Endothelial cell of umbilical vein (primary cell): ENCODE data around the gene SERPINA5. TPM values are rescaled to one million over a fixed set of nuclear protein-coding genes. Genes with fewer than 3 reads are reported as not detected.
"Not testable (repeated sequence)": the region's sequence is repeated elsewhere in the genome, so short reads cannot be mapped to it uniquely, and the experiment has no call there.

ENCODE experiments used
- BruUV-seq: library from RNA; stranded (reverse); fragments of 400-500 nt; replicated peaks from 2 replicates; lab custom pipeline; 2021; lab: Mats Ljungman, UMichigan
- CTCF ChIA-PET: fragments of 300-600, 350-600 bp; sonication (Branson Sonifier 250); formaldehyde crosslinking; loops from one replicate; lab custom pipeline; 2021; ENCODE audit warnings: antibody characterized with exemption, inconsistent platforms; lab: Charles Lee
- POLR2A ChIA-PET: fragments of 300-600, 350-600 bp; sonication (Branson Sonifier 250); formaldehyde crosslinking; loops from one replicate; lab custom pipeline; 2021; ENCODE audit warnings: antibody characterized with exemption, inconsistent platforms; lab: Charles Lee
- DNase-seq: peaks from one replicate; pipeline ENCODE4 v3.0.0-alpha.2; 2011; ENCODE audit warnings: low read depth, low spot score
- FAIRE-seq: peaks from 2 replicates; lab custom pipeline; 2011; peaks lifted over from hg19 to GRCh38; lab: Jason Lieb, UNC
- H2AFZ ChIP-seq: 2 replicates; pipeline ENCODE4 v1.6.0; 2012; ENCODE audit warnings: low read depth, low read length, control low read depth, inconsistent platforms
- H3K27ac ChIP-seq: 2 replicates; pipeline ENCODE4 v1.5.1; 2011; ENCODE audit warnings: low read depth, mild to moderate bottlenecking, control low read depth, low read length, moderate library complexity; ENCODE audit not compliant: insufficient read depth
- H3K27me3 ChIP-seq, 2 experiments: 2 replicates each; pipeline versions ENCODE4 v1.6.0 to v1.6.1; 2011; ENCODE audit warnings: low read length in 2 of 2, mixed read lengths in 1 of 2; ENCODE audit not compliant: control insufficient read depth in 2 of 2, insufficient read depth in 2 of 2
- H3K36me3 ChIP-seq, 2 experiments: 2 replicates in 1 of 2; 3 replicates in 1 of 2; pipeline ENCODE4 v1.5.1; 2011; ENCODE audit warnings: low read length in 2 of 2, mild to moderate bottlenecking in 1 of 2, moderate library complexity in 1 of 2; ENCODE audit not compliant: control insufficient read depth in 2 of 2, insufficient read depth in 2 of 2; ENCODE audit errors: extremely low read depth in 1 of 2
- H3K4me1 ChIP-seq: 3 replicates; pipeline ENCODE4 v1.5.1; 2011; ENCODE audit warnings: mild to moderate bottlenecking, low read length; ENCODE audit not compliant: control insufficient read depth, insufficient read depth; ENCODE audit errors: extremely low read depth
- H3K4me2 ChIP-seq: 2 replicates; pipeline ENCODE4 v1.6.1; 2011; ENCODE audit warnings: low read length, control low read depth, mixed read lengths; ENCODE audit not compliant: insufficient read depth
- H3K4me3 ChIP-seq, 3 experiments: fragments of 200-600 bp in 1 of 3; sonication (generic), shearing (Covaris generic) in 1 of 3; replicated peaks in 1 of 3; 2 replicates each; pipeline ENCODE4 v1.5.1; 2011 to 2016; ENCODE audit warnings: control low read depth in 3 of 3, low read length in 3 of 3, mild to moderate bottlenecking in 2 of 3, inconsistent platforms in 1 of 3, low read depth in 1 of 3, moderate library complexity in 1 of 3; ENCODE audit not compliant: insufficient read depth in 1 of 3
- H3K79me2 ChIP-seq: 2 replicates; pipeline ENCODE4 v1.6.0; 2012; ENCODE audit warnings: low read length, inconsistent platforms; ENCODE audit not compliant: control insufficient read depth, insufficient read depth
- H3K9ac ChIP-seq: replicated peaks from 2 replicates; pipeline ENCODE3; 2011; ENCODE audit warnings: low read length, control low read depth; ENCODE audit not compliant: insufficient read depth; ENCODE audit errors: extremely low read depth
- H3K9me1 ChIP-seq: replicated peaks from 3 replicates; pipeline ENCODE4 v1.6.0; 2011; ENCODE audit warnings: mild to moderate bottlenecking, low read length; ENCODE audit not compliant: control insufficient read depth, insufficient read depth; ENCODE audit errors: extremely low read depth
- H3K9me3 ChIP-seq: replicated peaks from 2 replicates; pipeline ENCODE4 v1.5.1; 2012; ENCODE audit warnings: low read length, inconsistent platforms; ENCODE audit not compliant: control insufficient read depth, insufficient read depth
- H4K20me1 ChIP-seq: replicated peaks from 2 replicates; pipeline ENCODE3; 2011; ENCODE audit warnings: mild to moderate bottlenecking, low read length; ENCODE audit not compliant: control insufficient read depth, insufficient read depth; ENCODE audit errors: extremely low read depth
- CTCF ChIP-seq, 2 donors: IDR thresholded peaks; 1 replicate in 1 of 2; 2 replicates in 1 of 2; pipeline ENCODE4 v1.5.1; 2011; ENCODE audit warnings: low read length in 2 of 2, mild to moderate bottlenecking in 2 of 2, moderate library complexity in 2 of 2, control low read depth in 1 of 2, inconsistent platforms in 1 of 2, low read depth in 1 of 2; ENCODE audit not compliant: insufficient read depth in 1 of 2; ENCODE audit errors: extremely low read depth in 1 of 2
- EZH2 ChIP-seq: IDR thresholded peaks from 2 replicates; pipeline ENCODE4 v1.6.1; 2012; ENCODE audit warnings: borderline replicate concordance, low read depth, mild to moderate bottlenecking, moderate library complexity, low read length, inconsistent platforms; ENCODE audit not compliant: severe bottlenecking
- FOS ChIP-seq: IDR thresholded peaks from 2 replicates; pipeline ENCODE4 v1.6.1; 2011; ENCODE audit warnings: mild to moderate bottlenecking, low read length, moderate library complexity, borderline replicate concordance; ENCODE audit not compliant: insufficient read depth
- GATA2 ChIP-seq: IDR thresholded peaks from 2 replicates; pipeline ENCODE4 v1.7.0; 2011; ENCODE audit warnings: low read depth, mild to moderate bottlenecking, moderate library complexity, mixed read lengths, low read length; ENCODE audit not compliant: insufficient read length, insufficient read depth
- JUN ChIP-seq: IDR thresholded peaks from 2 replicates; pipeline ENCODE4 v1.6.1; 2011; ENCODE audit warnings: borderline replicate concordance, low read depth; ENCODE audit not compliant: insufficient read length, insufficient read depth
- MAX ChIP-seq: IDR thresholded peaks from 2 replicates; pipeline ENCODE4 v1.6.1; 2011; ENCODE audit not compliant: insufficient read depth, insufficient read length
- MYC ChIP-seq: IDR thresholded peaks from one replicate; pipeline ENCODE4 v1.6.1; 2011; ENCODE audit warnings: mild to moderate bottlenecking, low read depth, low read length
- POLR2A ChIP-seq: IDR thresholded peaks from 2 replicates; pipeline ENCODE4 v1.6.1; 2012; ENCODE audit warnings: low read depth, mild to moderate bottlenecking, control low read depth, low read length
- POLR2AphosphoS5 ChIP-seq: IDR thresholded peaks from 2 replicates; pipeline ENCODE4 v1.6.1; 2012; ENCODE audit warnings: low read depth, mild to moderate bottlenecking, control low read depth, low read length, moderate library complexity; ENCODE audit not compliant: insufficient read depth
- dilution Hi-C: fragments of 300-500 bp; cut with MboI; formaldehyde crosslinking; loops from one replicate; pipeline ENCODE4 v1.15.0; 2019; ENCODE audit warnings: low sequenced_read_pairs; ENCODE audit not compliant: extremely low pct_ligation_motif_present
- intact Hi-C: fragments of 100-400 bp; cut with micrococcal nuclease; formaldehyde crosslinking; loops from one replicate; pipeline ENCODE4 v1.10.0; 2022
- polyA plus RNA-seq, 4 experiments: library from polyadenylated mRNA; depleted of rRNA in 3 of 4; stranded (reverse) in 3 of 4; unstranded in 1 of 4; fragments of >200 nt; gene quantifications; 2 replicates each; pipeline versions ENCODE4 v1.2.1 to v1.2.3, GENCODE V29; 2011 to 2012; ENCODE audit warnings: missing spikeins in 1 of 4
- total RNA-seq: library from RNA; stranded (reverse); gene quantifications from 2 replicates; pipeline ENCODE4 v1.2.3, GENCODE V29; 2021

Gene SERPINA5
- total and polyA plus RNA-seq, 2 donors (not counting 3 experiments of a cell fraction or from before 2014, with no cell fraction given): 0.12 TPM; not detected in 1

DNA sequence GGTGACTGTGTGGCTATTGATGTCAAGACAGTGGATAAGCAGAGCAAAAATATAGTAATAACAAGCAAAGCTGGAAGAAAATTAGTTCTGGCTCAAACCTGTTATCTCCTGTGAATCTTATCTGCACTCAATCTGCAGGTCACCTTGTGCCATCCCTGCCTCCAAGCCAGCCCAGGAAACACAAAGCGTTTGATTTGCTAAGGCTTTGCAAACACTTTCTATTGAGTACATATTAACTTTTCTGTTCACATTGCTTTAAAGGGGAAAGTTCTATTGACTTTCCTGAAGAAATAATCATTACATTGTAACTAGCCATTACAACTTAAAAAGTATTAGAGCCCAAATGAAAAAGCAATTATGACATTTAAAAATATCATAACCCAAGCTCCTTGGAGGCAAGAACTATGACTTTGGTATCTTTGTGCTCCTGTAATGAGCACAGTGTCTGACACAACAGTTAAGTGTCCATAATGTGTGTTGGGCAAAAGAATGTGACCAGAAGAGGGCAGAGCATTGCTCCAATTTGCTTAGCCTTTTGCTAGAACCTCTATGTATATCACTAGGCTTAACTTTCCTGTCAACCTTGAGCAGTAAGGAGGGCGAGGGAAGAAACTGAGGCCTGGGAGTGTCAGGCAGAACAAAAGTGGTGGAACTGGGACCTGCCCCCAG, 55.7 kb downstream of the SERPINA5 start:
- H3K4me1 ChIP-seq: no peaks in the 10 kb centered on the region
- H3K79me2 ChIP-seq: no peaks in the 10 kb centered on the region
- CTCF ChIA-PET: no interaction called here
- no TSS peak for BruUV-seq
- intact Hi-C loops: loop anchor here (2.0 kb wide), 1 partner anchor 44 kb away; no protein-coding TSS in a partner anchor
- H3K36me3 ChIP-seq: no peaks in the 10 kb centered on the region
- no peak overlapping the region for H3K4me3 ChIP-seq
- no peaks in the 10 kb centered on the region for H4K20me1 ChIP-seq
- H3K9me1 ChIP-seq: no peaks in the 10 kb centered on the region
- FAIRE-seq (no peak), DNase-seq (no peak)
- TF ChIP-seq MAX (no peak), EZH2 (no peak), GATA2 (no peak), POLR2AphosphoS5 (no peak), POLR2A (no peak), MYC (no peak), JUN (no peak), FOS (no peak), CTCF (IDR thresholded peaks at IDR 0.05; ENCODE audit: extremely low read depth in 1 of 2, insufficient read depth in 1 of 2, low read depth in 1 of 2, low read length in 2 of 2) (no peak)
- dilution Hi-C loops: no loop called here
- H3K27me3 ChIP-seq: no peaks in the 10 kb centered on the region
- H3K27ac ChIP-seq: no peak overlapping the region
- H3K9me3 ChIP-seq: no peaks in the 10 kb centered on the region
- no peak overlapping the region for H2AFZ ChIP-seq
- no peak overlapping the region for H3K4me2 ChIP-seq
- POLR2A ChIA-PET: no interaction called here
- H3K9ac ChIP-seq: no peak overlapping the region

GRCh38 chr14:94637814-94638213, 56.6 kb downstream of the SERPINA5 start:
- H3K9ac ChIP-seq, H3K79me2 ChIP-seq, BruUV-seq, H3K4me1 ChIP-seq, H3K27me3 ChIP-seq, H3K27ac ChIP-seq, H3K4me3 ChIP-seq, dilution Hi-C loops, FAIRE-seq, H4K20me1 ChIP-seq, POLR2A ChIA-PET, H2AFZ ChIP-seq, DNase-seq, H3K9me3 ChIP-seq, H3K36me3 ChIP-seq, H3K9me1 ChIP-seq, H3K4me2 ChIP-seq, CTCF ChIA-PET: not testable (repeated sequence)
- intact Hi-C loops: loop anchor here (2.0 kb wide), 1 partner anchor 43 kb away; no protein-coding TSS in a partner anchor
